K562 (cell line): ENCODE measurements around the gene LEMD1. TPM values are rescaled to one million over a fixed set of nuclear protein-coding genes. Genes with fewer than 3 reads are reported as not detected.

ENCODE experiments used
- ARID2 ChIP-seq: fragments of 450-650 bp; IDR thresholded peaks from 2 replicates; pipeline ENCODE4 v1.6.1; 2017; ENCODE audit warnings: antibody characterized with exemption, mild to moderate bottlenecking
- ATF7 ChIP-seq: fragments of 450-650 bp; IDR thresholded peaks from 2 replicates; pipeline ENCODE4 v1.7.1; 2014; ENCODE audit warnings: mild to moderate bottlenecking, moderate library complexity
- BCOR ChIP-seq: fragments of 450-650 bp; IDR thresholded peaks from 2 replicates; pipeline ENCODE4 v1.6.1; 2016
- CBX1 ChIP-seq: sonication (generic); IDR thresholded peaks from 2 replicates; pipeline ENCODE4 v1.6.1; 2016; ENCODE audit warnings: antibody characterized with exemption, low read depth, mild to moderate bottlenecking
- DIDO1 ChIP-seq: fragments of 450-650 bp; IDR thresholded peaks from 2 replicates; pipeline ENCODE4 v1.6.1; 2016; ENCODE audit warnings: low read depth, missing biosample characterization, missing genetic modification characterization
- EGR1 ChIP-seq: fragments of 450-650 bp; conservative IDR thresholded peaks from 2 replicates; pipeline ENCODE4 v1.6.1; 2017; ENCODE audit warnings: mild to moderate bottlenecking
- ESRRA ChIP-seq: fragments of 450-650 bp; IDR thresholded peaks from 2 replicates; pipeline ENCODE4 v1.6.1; 2014; ENCODE audit warnings: low read depth, mild to moderate bottlenecking, moderate library complexity, borderline replicate concordance
- FOXK1 ChIP-seq: sonication (generic); formaldehyde crosslinking; IDR thresholded peaks from 2 replicates; pipeline ENCODE4 v1.8.0; 2022; ENCODE audit warnings: missing genetic modification reagents, mild to moderate bottlenecking, borderline replicate concordance
- GATAD2A ChIP-seq: fragments of 450-650 bp; IDR thresholded peaks from 2 replicates; pipeline ENCODE4 v1.6.1; 2017
- KLF16 ChIP-seq: IDR thresholded peaks from 2 replicates; pipeline ENCODE4 v1.6.1; 2016; ENCODE audit warnings: antibody characterized with exemption
- L3MBTL2 ChIP-seq: fragments of 450-650 bp; IDR thresholded peaks from 2 replicates; pipeline ENCODE4 v1.6.1; 2016; ENCODE audit warnings: mild to moderate bottlenecking, moderate library complexity
- LCOR ChIP-seq: sonication (generic); formaldehyde crosslinking; IDR thresholded peaks from 2 replicates; pipeline ENCODE4 v1.8.0; 2022; ENCODE audit warnings: mild to moderate bottlenecking, missing genetic modification reagents
- MTA3 ChIP-seq: fragments of 450-650 bp; formaldehyde crosslinking; IDR thresholded peaks from 2 replicates; pipeline ENCODE4 v1.6.1; 2017; ENCODE audit warnings: mild to moderate bottlenecking, borderline replicate concordance
- POLR2G ChIP-seq: fragments of 200-400 bp; formaldehyde crosslinking; IDR thresholded peaks from 2 replicates; pipeline ENCODE4 v1.6.1; 2017; ENCODE audit warnings: low read depth, mild to moderate bottlenecking, antibody characterized with exemption, low read length, moderate library complexity
- RAD21 ChIP-seq, 2 experiments: fragments of 250-450 bp in 1 of 2; fragments of 450-650 bp in 1 of 2; sonication (Bioruptor Pico) in 1 of 2; formaldehyde crosslinking in 1 of 2; IDR thresholded peaks in 1 of 2; conservative IDR thresholded peaks in 1 of 2; 2 replicates each; pipeline versions ENCODE4 v1.4.0 to v1.8.0; 2020 to 2022; ENCODE audit warnings: mild to moderate bottlenecking in 2 of 2, moderate library complexity in 1 of 2
- SP1 ChIP-seq: sonication (generic); formaldehyde crosslinking; IDR thresholded peaks from 2 replicates; pipeline ENCODE4 v1.8.1; 2022; ENCODE audit warnings: mild to moderate bottlenecking, missing genetic modification reagents
- VEZF1 ChIP-seq: fragments of 200-800 bp; sonication (Bioruptor generic); IDR thresholded peaks from 2 replicates; pipeline ENCODE4 v1.6.1; 2017; ENCODE audit warnings: missing genetic modification characterization, missing compliant biosample characterization
- YY1 ChIP-seq, 3 experiments: IDR thresholded peaks; 2 replicates each; pipeline ENCODE4 v1.6.1; 2011; ENCODE audit warnings: low read length in 2 of 3, mild to moderate bottlenecking in 2 of 3, moderate library complexity in 2 of 3, borderline replicate concordance in 1 of 3, control low read depth in 1 of 3, low read depth in 1 of 3; ENCODE audit not compliant: insufficient read depth in 3 of 3, insufficient replicate concordance in 2 of 3, control insufficient read depth in 1 of 3, insufficient read length in 1 of 3; ENCODE audit errors: extremely low read depth in 1 of 3
- ZNF407 ChIP-seq: fragments of 450-650 bp; IDR thresholded peaks from 2 replicates; pipeline ENCODE4 v1.6.1; 2016; ENCODE audit warnings: low read depth
- polyA plus RNA-seq, 8 experiments: library from polyadenylated mRNA; depleted of rRNA in 4 of 8; stranded (reverse) in 5 of 8; unstranded in 3 of 8; fragments of >200 nt; fragmentation: Nextera tagmentation in 2 of 8; fragmentation: Illumina TruSeq in 1 of 8; extraction: Ambion mirVana in 2 of 8; extraction: Trizol in 1 of 8; gene quantifications; 2 replicates each; pipeline versions ENCODE4 v1.2.1 to v1.2.3, GENCODE V29; 2011 to 2014; ENCODE audit warnings: inconsistent platforms in 1 of 8, missing spikeins in 1 of 8
- total RNA-seq, 7 experiments: library from RNA; depleted of rRNA in 6 of 7; stranded (reverse); fragments of >200 nt in 6 of 7; fragmentation: Illumina TruSeq in 2 of 7; extraction: Trizol in 2 of 7; gene quantifications; 2 replicates each; pipeline versions ENCODE4 v1.2.1 to v1.2.3, GENCODE V29; 2011 to 2021; ENCODE audit warnings: low replicate concordance in 1 of 7

The LEMD1 gene
- total and polyA plus RNA-seq, 9 of the 15 experiments (the other 6 are each of a cell fraction or from before 2014, with no cell fraction given), result 0.11 to 2.4 (median 0.57) TPM; not detected in 1

GRCh38 chr1:205430696-205431305, 8.9 kb upstream of the LEMD1 start (continued):
- TF ChIP-seq KLF16, result peak; percentile 80
- TF ChIP-seq ESRRA, result 0 out of 2 replicates have a peak, but pooled peaks have one; percentile 26
- peak; percentile 96 for TF ChIP-seq EGR1
- TF ChIP-seq L3MBTL2, result peak; percentile 42; the same call in 1 of the 2 replicates
- 0 out of 2 replicates have a peak, but pooled peaks have one; percentile 62 for TF ChIP-seq LCOR (CRISPR knock-in tag)
- TF ChIP-seq ATF7, result peak; percentile 63
- TF ChIP-seq BCOR, result peak; percentile 43; the same call in 1 of the 2 replicates
- peak; percentile 64 to 73 for TF ChIP-seq RAD21 (CRISPR knock-in tag; conservative IDR thresholded peaks at IDR 0.05 in 1 of 2, IDR thresholded peaks at IDR 0.05 in 1 of 2)
- TF ChIP-seq POLR2G, result no peak
- TF ChIP-seq CBX1, result 0 out of 2 replicates have a peak, but pooled peaks have one; percentile 74
- TF ChIP-seq MTA3, result peak; percentile 73; the same call in 1 of the 2 replicates
- 0 out of 2 replicates have a peak, but pooled peaks have one; percentile 27 for TF ChIP-seq DIDO1 (tag)
- TF ChIP-seq SP1, result peak; percentile 48; the same call in 1 of the 2 replicates
- no peak for TF ChIP-seq ZNF407
- 0 out of 2 replicates have a peak, but pooled peaks have one; percentile 37 for TF ChIP-seq FOXK1 (CRISPR knock-in tag)
- peak; percentile 81 for TF ChIP-seq VEZF1 (CRISPR knock-in tag)
- 0 out of 2 replicates have a peak, but pooled peaks have one; percentile 37 for TF ChIP-seq GATAD2A
- TF ChIP-seq YY1 (IDR thresholded peaks at IDR 0.05; ENCODE audit: borderline replicate concordance in 1 of 3, control insufficient read depth in 1 of 3, extremely low read depth in 1 of 3, insufficient read depth in 3 of 3, insufficient read length in 1 of 3, insufficient replicate concordance in 2 of 3, low read depth in 1 of 3, low read length in 2 of 3), result peak in 1 of 3 experiments; percentile 2
- TF ChIP-seq ARID2, result peak; percentile 82
